SK-MEL-5 (cell line): ENCODE results near the gene TBC1D20. TPM values are rescaled to one million over a fixed set of nuclear protein-coding genes. Genes with fewer than 3 reads are reported as not detected.
"Not testable (repeated sequence)": the region's sequence is repeated elsewhere in the genome, so short reads cannot be mapped to it uniquely, and the experiment has no call there.

Experiments used
- DNase-seq: peaks from one replicate; pipeline ENCODE4 v3.0.0-alpha.2; 2016; ENCODE audit warnings: low read depth, low spot score
- in situ Hi-C: cut with HindIII; loops from 2 replicates; pipeline ENCODE4 v1.10.0; 2016; ENCODE audit warnings: low sequenced_read_pairs, high pct_unique_total_duplicates, low pct_unique_long_range_greater_than_20kb
- small RNA-seq, 2 experiments: library from RNA; depleted of rRNA; stranded (forward); fragments of <200 nt; gene quantifications; one replicate each; pipeline ENCODE3, GENCODE V24; 2014
- total RNA-seq: library from RNA; depleted of rRNA; stranded (reverse); fragments of >200 nt; shearing (Covaris generic); gene quantifications from 2 replicates; pipeline ENCODE4 v1.2.3, GENCODE V29; 2014; rRNA removed

TBC1D20 gene
- total RNA-seq, 1 experiment from 2014 or later = 62.5 TPM

- no peak for DNase-seq
- in situ Hi-C loops = no loop called here
Measured at GRCh38 chr20:397432-398237, 64.7 kb downstream of the TBC1D20 start.

DNA sequence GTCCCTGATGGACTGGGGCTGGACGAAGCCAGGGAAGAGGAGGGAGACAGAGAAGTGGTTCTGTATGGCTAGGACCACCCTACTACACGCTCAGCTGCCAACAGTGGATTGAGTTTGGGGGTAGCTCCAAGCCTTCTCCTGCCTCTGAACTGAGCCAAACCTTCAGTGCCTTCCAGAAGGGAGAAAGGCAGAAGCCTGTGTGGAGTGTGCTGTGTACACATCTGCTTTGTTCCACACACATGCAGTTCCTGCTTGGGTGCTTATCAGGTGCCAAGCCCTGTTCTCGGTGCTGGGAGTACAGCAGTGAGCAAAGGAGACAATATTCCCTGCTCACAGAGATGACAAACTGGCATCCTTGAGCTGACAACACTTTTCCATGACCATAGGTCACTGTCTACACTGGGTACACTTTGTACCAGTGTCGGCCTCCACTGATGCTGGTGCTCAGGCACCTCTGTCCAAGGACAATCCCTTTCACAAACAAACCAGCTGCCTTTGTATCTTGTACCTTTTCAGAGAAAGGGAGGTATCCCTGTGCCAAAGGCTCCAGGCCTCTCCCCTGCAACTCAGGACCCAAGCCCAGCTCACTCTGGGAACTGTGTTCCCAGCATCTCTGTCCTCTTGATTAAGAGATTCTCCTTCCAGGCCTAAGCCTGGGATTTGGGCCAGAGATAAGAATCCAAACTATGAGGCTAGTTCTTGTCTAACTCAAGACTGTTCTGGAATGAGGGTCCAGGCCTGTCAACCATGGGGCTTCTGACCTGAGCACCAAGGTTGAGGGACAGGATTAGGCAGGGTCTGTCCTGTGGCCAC, 65.5 kb downstream of the TBC1D20 start:
- no peak for DNase-seq
- in situ Hi-C loops = no loop called here

DNA sequence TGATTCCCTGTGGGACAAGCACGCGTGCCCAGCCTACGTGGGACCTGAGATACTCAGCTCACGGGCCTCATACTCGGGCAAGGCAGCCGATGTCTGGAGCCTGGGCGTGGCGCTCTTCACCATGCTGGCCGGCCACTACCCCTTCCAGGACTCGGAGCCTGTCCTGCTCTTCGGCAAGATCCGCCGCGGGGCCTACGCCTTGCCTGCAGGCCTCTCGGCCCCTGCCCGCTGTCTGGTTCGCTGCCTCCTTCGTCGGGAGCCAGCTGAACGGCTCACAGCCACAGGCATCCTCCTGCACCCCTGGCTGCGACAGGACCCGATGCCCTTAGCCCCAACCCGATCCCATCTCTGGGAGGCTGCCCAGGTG, 66.1 kb downstream of the TBC1D20 start:
- in situ Hi-C loops = no loop called here
- no peak for DNase-seq

DNA sequence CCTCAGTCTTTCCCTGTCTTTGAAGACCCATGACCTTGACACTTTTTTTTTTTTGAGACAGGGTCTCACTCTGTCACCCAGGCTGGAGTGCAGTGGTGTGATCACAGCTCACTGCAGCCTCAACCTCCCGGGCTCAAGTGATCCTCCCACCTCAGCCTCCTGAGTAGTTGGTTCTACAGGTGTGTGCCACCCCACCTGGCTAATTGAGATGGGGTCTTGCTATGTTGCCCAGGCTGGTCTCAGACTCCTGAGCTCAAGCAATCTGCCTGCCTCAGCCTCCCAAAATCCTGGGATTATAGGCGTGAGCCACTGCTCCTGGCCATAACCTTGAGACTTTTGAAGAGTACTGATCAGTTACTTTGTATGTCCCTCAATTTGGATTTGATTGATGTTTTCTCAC, 69.0 kb downstream of the TBC1D20 start:
- DNase-seq, in situ Hi-C loops: not testable (repeated sequence)

- no peak for DNase-seq
- in situ Hi-C loops = no loop called here
Measured at GRCh38 chr20:391041-391711, 71.2 kb downstream of the TBC1D20 start.

DNA sequence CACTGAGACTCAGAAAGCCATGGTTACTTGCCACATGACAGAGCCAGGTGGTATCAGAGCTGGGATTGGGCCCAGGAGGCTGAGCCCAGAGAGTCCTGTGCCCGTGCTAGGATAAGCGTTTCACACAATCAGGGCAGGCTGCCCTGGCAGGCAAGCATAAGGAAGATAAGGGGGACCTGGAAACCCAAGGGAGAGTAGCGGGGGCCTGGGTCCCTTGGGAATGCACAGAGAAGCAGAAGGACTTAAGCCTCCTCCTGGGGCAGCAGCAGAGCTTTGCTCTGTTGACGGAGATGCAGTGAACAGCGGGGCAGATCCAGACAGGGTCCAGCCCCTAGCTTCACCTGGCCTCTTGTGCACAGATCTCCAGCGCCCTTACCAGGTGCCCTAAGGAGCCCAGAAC, 73.1 kb downstream of the TBC1D20 start:
- in situ Hi-C loops = no loop called here
- DNase-seq = no peak

GRCh38 chr20:388034-388994, 74.0 kb downstream of the TBC1D20 start:
- in situ Hi-C loops = no loop called here
- no peak for DNase-seq

GRCh38 chr20:387520-387919, 74.8 kb downstream of the TBC1D20 start:
- DNase-seq = no peak
- in situ Hi-C loops = no loop called here

DNA sequence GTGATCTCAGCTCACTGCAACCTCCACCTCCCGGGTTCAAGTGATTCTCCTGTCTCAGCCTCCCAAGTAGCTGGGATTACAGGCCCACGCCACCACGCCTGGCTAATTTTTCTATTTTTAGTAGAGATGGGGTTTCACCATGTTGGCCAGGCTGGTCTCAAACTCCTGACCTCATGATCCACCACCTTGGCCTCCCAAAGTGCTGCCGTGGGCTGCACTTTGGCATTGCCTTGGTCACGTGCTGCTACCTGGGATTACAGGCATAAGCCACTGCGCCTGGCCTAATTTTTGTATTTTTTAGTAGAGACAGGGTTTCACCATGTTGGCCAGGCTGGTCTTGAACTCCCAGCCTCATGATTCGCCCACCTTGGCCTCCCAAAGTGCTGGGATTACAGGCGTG, 75.7 kb downstream of the TBC1D20 start:
- DNase-seq, in situ Hi-C loops: not testable (repeated sequence)

Small RNA genes within 50 kb of the gene (small RNA-seq; reads per million reads assigned to genes)
- 0 reads per million in 2 experiments for gene RF00019

Other genes with a start within 250 kb of the TBC1D20 start
- gene DEFB129, start 235.3 kb downstream of the TBC1D20 start, total RNA-seq = not detected in 2 replicates
- not detected in 2 replicates for gene DEFB132, start 204.8 kb downstream of the TBC1D20 start, total RNA-seq
- 1.6 and 1.7 TPM in 2 replicates for gene C20orf96, start 171.8 kb downstream of the TBC1D20 start, total RNA-seq
- gene ZCCHC3, start 165.0 kb downstream of the TBC1D20 start, total RNA-seq = 25.5 and 29.7 TPM in 2 replicates
- gene SOX12, start 137.0 kb downstream of the TBC1D20 start, total RNA-seq = 3.1 and 3.9 TPM in 2 replicates
- gene NRSN2, start 115.4 kb downstream of the TBC1D20 start, total RNA-seq = 38.2 and 41.8 TPM in 2 replicates
- gene TRIB3, start 81.8 kb downstream of the TBC1D20 start, total RNA-seq = 146 and 157 TPM in 2 replicates
- 51.1 and 58.0 TPM in 2 replicates for gene RBCK1, start 54.2 kb downstream of the TBC1D20 start, total RNA-seq
- gene CSNK2A1, start 81.3 kb upstream of the TBC1D20 start, total RNA-seq = 168 and 179 TPM in 2 replicates
- not detected in 2 replicates for gene TCF15, start 147.8 kb upstream of the TBC1D20 start, total RNA-seq
- gene SRXN1, start 190.7 kb upstream of the TBC1D20 start, total RNA-seq = 111 and 125 TPM in 2 replicates
- not detected in 2 replicates for gene SCRT2, start 213.3 kb upstream of the TBC1D20 start, total RNA-seq